Measurements from ENCODE around the gene ATP2A3.
A peak's percentile ranks its signal among the peaks of the same experiment; 100 is the strongest.

ATP2A3 gene

DNA sequence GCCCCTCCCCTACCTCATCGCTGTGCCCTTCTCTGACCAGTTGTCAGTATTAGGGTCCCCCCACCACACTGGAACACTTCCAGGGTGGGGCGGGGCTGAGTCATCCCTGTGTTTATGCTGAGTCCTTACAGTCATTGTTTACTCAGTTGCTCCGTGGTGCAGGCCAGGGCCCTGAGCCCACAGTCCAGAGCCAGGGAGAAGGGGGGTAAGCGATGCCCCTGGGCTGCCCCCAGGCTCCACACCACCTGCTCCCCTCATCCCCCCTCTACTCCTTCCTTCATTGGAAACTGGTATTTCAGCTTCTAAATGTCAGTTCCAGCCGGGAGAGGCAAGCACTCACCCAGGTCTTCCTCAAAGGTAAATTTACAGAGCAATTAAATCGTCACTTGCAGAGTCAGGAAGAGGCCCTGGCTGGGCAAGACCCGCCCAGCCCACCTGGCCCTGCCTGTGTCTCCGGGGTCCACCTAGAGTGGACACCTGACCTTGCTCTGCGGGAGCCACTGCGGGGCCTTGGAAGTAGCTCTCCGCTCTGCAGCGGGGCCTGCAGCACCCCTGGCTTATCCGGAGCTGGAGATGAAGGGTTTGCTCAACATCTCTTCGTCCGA lies 4.8 kb downstream of the ATP2A3 start:
- H3K9me3 ChIP-seq, result no peaks in the 10 kb centered on the region
- H3K4me1 ChIP-seq, result peaks cover 91% of the 10 kb centered on the region
- TF ChIP-seq Cebpa-rat (IDR thresholded peaks at IDR 0.05), result no peak
- peak overlapping the region; percentile 96 for H3K27ac ChIP-seq
- peak overlapping the region; percentile 88 for H3K9ac ChIP-seq
- no peak overlapping the region; the same call in 1 of the 2 replicates for H3K4me3 ChIP-seq
- H3K27me3 ChIP-seq, result no peaks in the 10 kb centered on the region
- H3K36me3 ChIP-seq, result peaks cover 19% of the 10 kb centered on the region
- peaks cover 88% of the 10 kb centered on the region for H4K20me1 ChIP-seq
- H3K4me2 ChIP-seq, result peak overlapping the region; percentile 91

DNA sequence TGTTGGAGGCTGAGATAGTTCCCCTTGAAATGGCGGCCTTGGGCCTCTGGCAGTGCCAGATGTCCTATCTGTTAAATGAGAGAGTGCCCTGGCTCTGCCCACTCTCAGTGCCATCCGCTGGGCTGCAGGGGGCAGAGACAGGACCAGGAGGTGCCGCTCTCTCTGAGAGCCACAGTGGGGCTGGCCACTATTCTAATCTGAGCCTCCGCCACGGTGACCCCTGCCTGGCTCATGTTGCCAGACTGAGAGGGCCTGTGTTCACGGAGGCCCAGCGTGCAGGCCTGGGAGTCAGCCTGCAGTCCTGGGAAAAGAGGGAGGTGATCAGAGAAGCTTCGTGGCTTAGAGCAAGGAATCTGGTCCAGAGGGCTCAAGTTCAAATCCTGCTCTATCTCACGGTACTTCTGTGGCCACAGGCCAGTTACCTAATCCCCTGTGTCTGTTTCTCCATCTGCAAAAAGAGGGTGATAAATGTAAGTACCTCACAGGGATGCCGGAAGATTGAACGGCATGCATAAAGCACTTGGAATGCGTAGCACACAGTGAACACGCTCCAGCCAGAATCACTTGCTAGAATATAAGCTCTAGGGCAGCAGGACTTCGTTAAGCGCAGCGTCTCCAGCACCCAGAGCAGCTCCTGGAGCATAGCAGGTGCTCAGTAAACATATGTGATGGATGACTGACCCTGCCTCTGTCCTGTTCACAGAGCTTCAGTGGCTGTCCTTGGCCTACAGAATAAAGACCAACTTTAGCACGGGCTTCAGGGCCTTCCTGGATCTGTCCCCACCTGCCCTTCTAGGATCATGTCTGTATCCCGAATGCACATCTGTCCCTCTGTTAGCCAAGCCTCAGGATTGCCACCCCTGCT lies 6.3 kb downstream of the ATP2A3 start:
- Histone ChIP-seq H3K4me2 (peak overlapping the region; percentile 78), H3K27ac (peak overlapping the region; percentile 46; the same call in 1 of the 2 replicates), H3K27me3 (no peaks in the 10 kb centered on the region), H3K9me3 (no peaks in the 10 kb centered on the region), H3K36me3 (peaks cover 27% of the 10 kb centered on the region), H3K4me3 (no peak overlapping the region), H3K9ac (no peak overlapping the region), H3K4me1 (peaks cover 92% of the 10 kb centered on the region), H4K20me1 (peaks cover 94% of the 10 kb centered on the region)
- TF ChIP-seq Cebpa-rat (IDR thresholded peaks at IDR 0.05), result no peak

DNA sequence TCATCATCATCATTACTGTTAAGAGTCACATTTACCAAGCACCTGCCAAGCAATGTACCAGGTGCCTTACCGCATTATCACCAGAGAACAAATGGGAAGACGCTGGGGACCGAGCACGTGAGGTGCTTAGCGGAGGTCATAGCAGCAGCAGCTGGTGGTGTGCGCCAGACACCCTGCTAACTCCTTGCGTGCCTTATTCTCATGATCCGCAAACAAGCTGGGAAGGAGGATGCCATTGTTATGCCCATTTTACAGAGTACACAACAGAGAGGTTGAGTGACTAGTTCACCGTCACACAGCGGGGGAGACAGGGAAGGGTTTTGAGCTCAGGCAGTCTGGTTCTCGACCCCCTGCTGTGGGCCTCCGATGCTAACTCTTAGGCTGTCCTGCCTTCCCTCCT lies 7.3 kb downstream of the ATP2A3 start:
- Histone ChIP-seq H3K4me2 (peak overlapping the region; percentile 78), H3K4me3 (no peak overlapping the region), H3K27ac (peak overlapping the region; percentile 46; the same call in 1 of the 2 replicates), H3K9ac (no peak overlapping the region; the same call in 1 of the 2 replicates), H3K36me3 (peaks cover 37% of the 10 kb centered on the region), H3K9me3 (no peaks in the 10 kb centered on the region), H4K20me1 (peaks cover 94% of the 10 kb centered on the region), H3K27me3 (no peaks in the 10 kb centered on the region), H3K4me1 (peaks cover 82% of the 10 kb centered on the region)
- TF ChIP-seq Cebpa-rat (IDR thresholded peaks at IDR 0.05), result no peak

DNA sequence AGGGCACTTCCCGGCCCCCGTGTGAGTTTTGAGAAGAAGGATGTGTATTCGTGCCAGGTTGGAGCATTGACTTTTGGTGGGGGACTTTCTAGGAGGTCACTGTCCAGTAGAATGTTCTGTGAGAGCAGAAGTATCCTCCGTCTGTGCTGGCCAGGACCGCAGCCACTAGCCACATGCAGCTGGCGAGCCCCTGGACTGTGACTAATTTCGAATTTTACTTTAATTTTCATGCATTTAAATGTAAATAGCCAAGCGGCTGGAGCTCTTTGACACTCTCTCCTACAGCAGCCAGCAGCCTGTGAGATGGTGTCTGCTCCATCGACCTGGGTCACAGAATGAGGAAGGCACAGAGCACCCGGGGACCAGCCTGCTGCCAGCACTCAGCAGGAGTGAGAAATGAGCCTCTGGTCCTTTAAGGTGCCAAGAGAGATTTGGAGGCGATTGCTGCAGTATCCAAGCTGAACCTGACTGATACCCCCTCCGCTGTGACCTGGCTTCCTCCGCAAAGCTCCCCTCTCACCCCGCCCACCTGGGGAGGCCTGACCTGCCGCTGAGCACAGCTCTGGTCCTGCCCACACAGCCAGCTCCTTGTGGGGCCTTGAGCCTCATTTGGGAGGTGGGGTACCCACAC lies 7.8 kb downstream of the ATP2A3 start:
- Histone ChIP-seq H3K4me2 (peak overlapping the region; percentile 78), H3K4me3 (no peak overlapping the region), H3K27ac (peak overlapping the region; percentile 37; the same call in 1 of the 2 replicates), H3K9me3 (no peaks in the 10 kb centered on the region), H3K9ac (no peak overlapping the region; the same call in 1 of the 2 replicates), H3K4me1 (peaks cover 77% of the 10 kb centered on the region), H4K20me1 (peaks cover 93% of the 10 kb centered on the region), H3K36me3 (peaks cover 42% of the 10 kb centered on the region), H3K27me3 (no peaks in the 10 kb centered on the region)
- TF ChIP-seq Cebpa-rat (IDR thresholded peaks at IDR 0.05), result no peak

DNA sequence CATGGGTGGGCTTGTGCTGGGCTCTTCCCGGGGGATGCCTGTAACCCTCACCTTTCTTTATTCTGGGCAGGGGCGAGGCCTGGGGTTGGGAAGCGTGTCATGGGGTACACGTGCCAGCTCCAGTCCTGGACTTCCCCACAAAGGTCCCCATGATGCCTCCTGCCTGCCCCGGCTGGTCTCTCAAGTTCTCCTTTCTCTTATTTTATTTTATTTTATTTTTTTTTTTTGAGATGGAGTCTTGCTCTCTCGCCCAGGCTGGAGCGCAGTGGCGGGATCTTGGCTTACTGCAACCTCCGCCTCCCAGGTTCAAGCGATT lies 8.6 kb downstream of the ATP2A3 start:
- peak overlapping the region; percentile 78 for H3K4me2 ChIP-seq
- peak overlapping the region; percentile 69 for H3K27ac ChIP-seq
- H4K20me1 ChIP-seq, result peaks cover 85% of the 10 kb centered on the region
- H3K4me3 ChIP-seq, result no peak overlapping the region
- H3K9ac ChIP-seq, result peak overlapping the region; percentile 57
- peaks cover 50% of the 10 kb centered on the region for H3K36me3 ChIP-seq
- no peaks in the 10 kb centered on the region for H3K27me3 ChIP-seq
- H3K9me3 ChIP-seq, result no peaks in the 10 kb centered on the region
- TF ChIP-seq Cebpa-rat (IDR thresholded peaks at IDR 0.05), result no peak
- H3K4me1 ChIP-seq, result peaks cover 69% of the 10 kb centered on the region

DNA sequence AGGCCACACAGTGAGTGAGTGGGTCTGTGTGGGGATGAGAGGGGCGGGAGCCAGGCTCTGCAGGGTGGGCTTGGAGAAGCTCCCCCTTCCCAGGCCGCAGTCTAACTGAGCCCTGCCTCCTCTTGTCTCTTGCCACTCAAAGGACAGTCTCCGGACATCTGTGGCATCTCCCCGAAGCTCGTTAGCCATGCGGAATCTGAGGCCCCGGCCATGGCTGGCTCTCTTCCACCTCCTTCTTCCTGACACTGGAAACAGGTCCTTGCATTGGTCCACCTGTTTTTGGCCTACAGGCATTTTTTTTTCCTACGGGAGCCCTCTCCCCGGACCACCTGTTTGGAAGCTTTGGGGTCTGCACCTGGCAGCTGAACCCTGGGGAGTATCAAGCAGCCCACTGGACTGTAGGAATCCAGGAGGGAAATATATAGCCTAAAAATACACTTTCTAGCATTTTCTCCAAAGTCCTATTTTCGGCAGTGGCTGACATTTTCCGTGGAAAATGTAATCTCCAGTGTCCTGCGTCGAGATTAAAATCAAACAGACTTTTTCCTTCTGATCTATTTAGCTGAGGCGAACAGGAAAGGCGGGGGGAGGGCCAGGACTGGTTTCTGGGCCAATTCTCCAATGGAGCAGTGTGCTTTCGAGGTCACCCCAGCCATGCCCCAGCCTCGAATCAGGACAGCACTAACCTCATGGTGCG lies 9.1 kb downstream of the ATP2A3 start:
- H3K36me3 ChIP-seq, result peaks cover 55% of the 10 kb centered on the region
- H4K20me1 ChIP-seq, result peaks cover 80% of the 10 kb centered on the region
- H3K9ac ChIP-seq, result peak overlapping the region; percentile 57
- H3K27ac ChIP-seq, result peak overlapping the region; percentile 69
- TF ChIP-seq Cebpa-rat (IDR thresholded peaks at IDR 0.05), result no peak
- no peaks in the 10 kb centered on the region for H3K9me3 ChIP-seq
- no peak overlapping the region for H3K4me3 ChIP-seq
- H3K27me3 ChIP-seq, result no peaks in the 10 kb centered on the region
- peaks cover 64% of the 10 kb centered on the region for H3K4me1 ChIP-seq
- peak overlapping the region; percentile 78 for H3K4me2 ChIP-seq

DNA sequence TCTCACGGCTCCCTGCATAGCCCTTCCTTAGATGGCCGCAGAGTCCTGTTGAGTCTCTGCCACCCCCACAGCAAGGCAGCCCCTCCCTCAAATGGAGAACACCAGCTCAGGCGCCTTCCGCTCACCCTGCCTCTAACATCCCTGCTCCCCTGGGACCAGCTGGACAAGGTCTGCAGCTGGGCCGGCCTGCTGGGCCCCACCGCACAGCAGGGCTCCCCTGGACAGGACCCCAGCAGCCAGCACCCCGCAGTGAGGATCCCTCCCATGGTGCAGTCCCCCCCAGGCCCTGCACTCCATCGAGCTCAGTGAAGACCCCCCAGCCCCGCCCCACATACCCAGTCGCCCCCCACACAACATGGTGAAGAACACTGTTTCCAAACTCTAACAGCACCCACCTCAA lies 10.2 kb downstream of the ATP2A3 start:
- Histone ChIP-seq H3K9ac (no peak overlapping the region), H3K27ac (0 out of 2 replicates have a peak overlapping the region, but pooled peaks have one; percentile 23), H4K20me1 (peaks cover 69% of the 10 kb centered on the region), H3K36me3 (peaks cover 64% of the 10 kb centered on the region), H3K27me3 (no peaks in the 10 kb centered on the region), H3K4me2 (no peak overlapping the region; the same call in 1 of the 2 replicates), H3K4me1 (peaks cover 53% of the 10 kb centered on the region), H3K4me3 (no peak overlapping the region), H3K9me3 (no peaks in the 10 kb centered on the region)
- TF ChIP-seq Cebpa-rat (IDR thresholded peaks at IDR 0.05), result no peak

DNA sequence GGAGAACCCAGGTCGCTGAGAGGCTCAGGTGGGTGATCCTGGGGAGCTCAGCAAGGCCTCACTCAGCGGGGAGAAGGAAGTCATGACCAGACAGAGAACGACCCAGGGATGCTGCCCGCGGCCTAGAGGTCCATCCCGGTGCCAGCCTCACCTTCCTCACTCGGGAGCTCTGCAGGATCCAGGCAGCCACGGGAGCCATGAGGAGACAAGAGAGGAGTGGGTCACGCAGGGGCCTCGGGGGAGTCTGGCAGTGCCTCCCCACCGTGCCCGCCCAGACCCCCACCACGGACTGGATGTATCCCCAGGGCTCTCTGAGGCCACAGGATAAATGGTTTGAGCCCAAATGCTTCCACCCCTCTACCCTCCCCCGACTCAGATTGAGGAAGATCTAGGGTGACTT lies 10.7 kb downstream of the ATP2A3 start:
- H3K27ac ChIP-seq, result peak overlapping the region; percentile 23; the same call in 1 of the 2 replicates
- H3K4me1 ChIP-seq, result peaks cover 49% of the 10 kb centered on the region
- H4K20me1 ChIP-seq, result peaks cover 67% of the 10 kb centered on the region
- TF ChIP-seq Cebpa-rat (IDR thresholded peaks at IDR 0.05), result no peak
- no peaks in the 10 kb centered on the region for H3K27me3 ChIP-seq
- H3K4me3 ChIP-seq, result no peak overlapping the region
- H3K9me3 ChIP-seq, result no peaks in the 10 kb centered on the region
- no peak overlapping the region for H3K4me2 ChIP-seq
- no peak overlapping the region for H3K9ac ChIP-seq
- peaks cover 70% of the 10 kb centered on the region for H3K36me3 ChIP-seq

DNA sequence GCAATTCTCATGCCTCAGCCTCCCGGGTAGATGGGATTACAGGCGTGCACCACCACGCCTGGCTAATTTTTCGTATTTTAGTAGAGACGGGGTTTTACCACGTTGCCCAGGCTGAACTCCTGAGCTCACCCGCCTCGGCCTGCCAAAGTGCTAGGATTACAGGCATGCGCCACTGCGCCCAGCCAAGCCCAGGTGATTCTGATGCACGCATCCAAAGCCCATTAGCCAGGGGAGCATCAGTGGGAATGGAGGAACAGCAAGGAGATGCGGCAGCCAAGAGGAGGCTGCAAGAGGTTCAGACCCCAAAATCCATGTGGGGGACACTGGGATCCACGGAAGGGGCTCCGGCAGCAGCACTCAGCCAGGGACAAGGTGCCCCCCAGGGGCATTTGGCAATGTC lies 12.1 kb downstream of the ATP2A3 start:
- Histone ChIP-seq H4K20me1 (peaks cover 68% of the 10 kb centered on the region), H3K4me3 (no peak overlapping the region), H3K9me3 (no peaks in the 10 kb centered on the region), H3K27ac (no peak overlapping the region), H3K36me3 (peaks cover 71% of the 10 kb centered on the region), H3K27me3 (no peaks in the 10 kb centered on the region), H3K4me2 (no peak overlapping the region), H3K9ac (no peak overlapping the region), H3K4me1 (peaks cover 36% of the 10 kb centered on the region)
- TF ChIP-seq Cebpa-rat (IDR thresholded peaks at IDR 0.05), result no peak

Data from BLaER1 (cell line).